Measurements from ENCODE around the gene RSU1.
"Not testable (repeated sequence)": the region's sequence is repeated elsewhere in the genome, so short reads cannot be mapped to it uniquely, and the experiment has no call there.

RSU1 gene

GRCh38 chr10:16817125-16818019 lies at the start of gene RSU1:
RSU1 (minus strand) TSS chr10:16817424; CDS start chr10:16817081, 343 bp downstream.
- FAIRE-seq, result peak; percentile 100

GRCh38 chr10:16866541-16867275 lies 49.5 kb upstream of the RSU1 start:
- FAIRE-seq, result no peak

- no peak for FAIRE-seq
Measured at GRCh38 chr10:16865766-16866165, 48.5 kb upstream of the RSU1 start.

- FAIRE-seq, result no peak
Measured at GRCh38 chr10:16863766-16864165, 46.5 kb upstream of the RSU1 start.

- FAIRE-seq, result no peak
Measured at GRCh38 chr10:16857419-16857818, 40.2 kb upstream of the RSU1 start.

GRCh38 chr10:16856567-16856966 lies 39.3 kb upstream of the RSU1 start:
- FAIRE-seq, result no peak

- FAIRE-seq, result no peak
Measured at GRCh38 chr10:16856092-16856491, 38.9 kb upstream of the RSU1 start.

GRCh38 chr10:16854623-16855022 lies 37.4 kb upstream of the RSU1 start:
- no peak for FAIRE-seq

GRCh38 chr10:16853809-16854208 lies 36.6 kb upstream of the RSU1 start:
- no peak for FAIRE-seq

GRCh38 chr10:16853201-16853600 lies 36.0 kb upstream of the RSU1 start:
- no peak for FAIRE-seq

GRCh38 chr10:16852624-16853023 lies 35.4 kb upstream of the RSU1 start:
- no peak for FAIRE-seq

GRCh38 chr10:16848562-16849154 lies 31.4 kb upstream of the RSU1 start:
- no peak for FAIRE-seq

- FAIRE-seq, result no peak
Measured at GRCh38 chr10:16847644-16848043, 30.4 kb upstream of the RSU1 start.

- FAIRE-seq, result no peak
Measured at GRCh38 chr10:16845248-16845647, 28.0 kb upstream of the RSU1 start.

- FAIRE-seq, result peak; percentile 97
Measured at GRCh38 chr10:16843252-16843870, 26.1 kb upstream of the RSU1 start.

- FAIRE-seq, result no peak
Measured at GRCh38 chr10:16835228-16835627, 18.0 kb upstream of the RSU1 start.

GRCh38 chr10:16832351-16833080 lies 15.3 kb upstream of the RSU1 start:
- FAIRE-seq, result no peak

- FAIRE-seq, result no peak
Measured at GRCh38 chr10:16828701-16829175, 11.5 kb upstream of the RSU1 start.

GRCh38 chr10:16828114-16828568 lies 10.9 kb upstream of the RSU1 start:
- FAIRE-seq, result peak; percentile 58

GRCh38 chr10:16827474-16827873 lies 10.2 kb upstream of the RSU1 start:
- FAIRE-seq, result not testable (repeated sequence)

- FAIRE-seq, result no peak
Measured at GRCh38 chr10:16822726-16823360, 5.6 kb upstream of the RSU1 start.

GRCh38 chr10:16822027-16822426 lies 4.8 kb upstream of the RSU1 start:
- no peak for FAIRE-seq
